WTC11 (cell line): Measurements from ENCODE around the gene AFAP1L2. TPM values are rescaled to one million over a fixed set of nuclear protein-coding genes. Genes with fewer than 3 reads are reported as not detected.
A peak's percentile ranks its signal among the peaks of the same experiment; 100 is the strongest.

ENCODE experiments used
- ATAC-seq: fragments of 200-7000 bp; cut with Tn5 transposase; 2 replicates; pipeline ENCODE4 v1.10.0; 2021; ENCODE audit warnings: mild to moderate bottlenecking, moderate library complexity
- CTCF ChIA-PET: fragments of 300-600 bp; sonication (Branson Sonifier 250); formaldehyde crosslinking; loops from one replicate; lab custom pipeline; 2021; ENCODE audit warnings: antibody characterized with exemption; lab: Charles Lee
- POLR2A ChIA-PET: fragments of 350-600 bp; sonication (Branson Sonifier 250); formaldehyde crosslinking; loops from one replicate; lab custom pipeline; 2021; ENCODE audit warnings: antibody characterized with exemption; lab: Charles Lee
- DNase-seq: peaks from one replicate; pipeline ENCODE4 v3.0.0; 2021; ENCODE audit warnings: low spot score
- H3K27ac Mint-ChIP-seq: 2 replicates; pipeline ENCODE4 v1.8.0; 2021; ENCODE audit warnings: mixed read lengths
- H3K27me3 Mint-ChIP-seq: 2 replicates; pipeline ENCODE4 v1.8.0; 2021; ENCODE audit warnings: low read depth, mild to moderate bottlenecking, moderate library complexity, mixed read lengths
- H3K36me3 Mint-ChIP-seq: 2 replicates; pipeline ENCODE4 v1.8.0; 2021; ENCODE audit warnings: mixed read lengths
- H3K4me1 Mint-ChIP-seq: 2 replicates; pipeline ENCODE4 v1.8.0; 2022; ENCODE audit warnings: mixed read lengths
- H3K4me3 Mint-ChIP-seq: 2 replicates; pipeline ENCODE4 v1.8.0; 2021; ENCODE audit warnings: mild to moderate bottlenecking, moderate library complexity, mixed read lengths
- H3K9me3 Mint-ChIP-seq: 2 replicates; pipeline ENCODE4 v1.8.0; 2021; ENCODE audit warnings: mixed read lengths
- CREB1 ChIP-seq: sonication (generic); formaldehyde crosslinking; IDR thresholded peaks from 2 replicates; pipeline ENCODE4 v1.8.0; 2023; ENCODE audit warnings: mild to moderate bottlenecking, missing genetic modification reagents
- E2F4 ChIP-seq: sonication (generic); formaldehyde crosslinking; IDR thresholded peaks from 2 replicates; pipeline ENCODE4 v1.8.1; 2022; ENCODE audit warnings: low read depth, mild to moderate bottlenecking, moderate library complexity, missing genetic modification reagents, borderline replicate concordance
- E2F5 ChIP-seq: sonication (generic); formaldehyde crosslinking; IDR thresholded peaks from 2 replicates; pipeline ENCODE4 v1.8.1; 2022; ENCODE audit warnings: mild to moderate bottlenecking, moderate library complexity, missing genetic modification reagents
- ETV6 ChIP-seq: sonication (generic); formaldehyde crosslinking; IDR thresholded peaks from 2 replicates; pipeline ENCODE4 v1.8.1; 2022; ENCODE audit warnings: mild to moderate bottlenecking, missing genetic modification reagents
- HMGXB4 ChIP-seq: sonication (generic); formaldehyde crosslinking; IDR thresholded peaks from 2 replicates; pipeline ENCODE4 v1.8.1; 2023; ENCODE audit warnings: mild to moderate bottlenecking, moderate library complexity, missing genetic modification reagents
- IRF2 ChIP-seq: sonication (generic); formaldehyde crosslinking; IDR thresholded peaks from 2 replicates; pipeline ENCODE4 v1.8.0; 2022; ENCODE audit warnings: low read depth, missing genetic modification reagents, borderline replicate concordance
- NR1H2 ChIP-seq: sonication (generic); formaldehyde crosslinking; IDR thresholded peaks from 2 replicates; pipeline ENCODE4 v1.9.0; 2021; ENCODE audit warnings: mild to moderate bottlenecking, moderate library complexity, missing genetic modification reagents
- NR3C1 ChIP-seq: sonication (generic); formaldehyde crosslinking; conservative IDR thresholded peaks from 2 replicates; pipeline ENCODE4 v1.8.1; 2023; ENCODE audit warnings: low read depth, mild to moderate bottlenecking, missing genetic modification reagents
- SP1 ChIP-seq: sonication (generic); formaldehyde crosslinking; conservative IDR thresholded peaks from 2 replicates; pipeline ENCODE4 v1.8.1; 2022; ENCODE audit warnings: missing genetic modification reagents
- STAT6 ChIP-seq: sonication (generic); formaldehyde crosslinking; conservative IDR thresholded peaks from 2 replicates; pipeline ENCODE4 v1.8.1; 2023; ENCODE audit warnings: mild to moderate bottlenecking, low read depth, missing genetic modification reagents, moderate library complexity
- TCF7 ChIP-seq: sonication (generic); formaldehyde crosslinking; IDR thresholded peaks from 2 replicates; pipeline ENCODE4 v1.8.0; 2022; ENCODE audit warnings: mild to moderate bottlenecking, low read depth, missing genetic modification reagents, moderate library complexity
- USF2 ChIP-seq: sonication (generic); formaldehyde crosslinking; IDR thresholded peaks from 2 replicates; pipeline ENCODE4 v1.8.1; 2023; ENCODE audit warnings: mild to moderate bottlenecking, missing genetic modification reagents, moderate library complexity
- ZNF281 ChIP-seq: sonication (generic); formaldehyde crosslinking; IDR thresholded peaks from 2 replicates; pipeline ENCODE4 v1.8.0; 2023; ENCODE audit warnings: mild to moderate bottlenecking, missing genetic modification reagents
- ZNF396 ChIP-seq: fragments of 250-450 bp; sonication (Bioruptor Pico); IDR thresholded peaks from 2 replicates; pipeline ENCODE4 v1.8.0; 2021; ENCODE audit warnings: mild to moderate bottlenecking, moderate library complexity, borderline replicate concordance
- ZNF423 ChIP-seq: fragments of 250-450 bp; sonication (Bioruptor Pico); IDR thresholded peaks from 2 replicates; pipeline ENCODE4 v2.1.2; 2022; ENCODE audit warnings: mild to moderate bottlenecking, moderate library complexity
- total RNA-seq: library from RNA; stranded (reverse); gene quantifications from 3 replicates; pipeline ENCODE4 v1.2.3, GENCODE V29; 2021
- TF ChIP-seq, protein P1 (sequence below): fragments of 250-450 bp; sonication (Bioruptor Pico); IDR thresholded peaks from 2 replicates; pipeline ENCODE4 v1.8.0; 2021; ENCODE audit warnings: mild to moderate bottlenecking

Gene AFAP1L2
- total RNA-seq, 1 experiment from 2014 or later, result 5.0 TPM

DNA sequence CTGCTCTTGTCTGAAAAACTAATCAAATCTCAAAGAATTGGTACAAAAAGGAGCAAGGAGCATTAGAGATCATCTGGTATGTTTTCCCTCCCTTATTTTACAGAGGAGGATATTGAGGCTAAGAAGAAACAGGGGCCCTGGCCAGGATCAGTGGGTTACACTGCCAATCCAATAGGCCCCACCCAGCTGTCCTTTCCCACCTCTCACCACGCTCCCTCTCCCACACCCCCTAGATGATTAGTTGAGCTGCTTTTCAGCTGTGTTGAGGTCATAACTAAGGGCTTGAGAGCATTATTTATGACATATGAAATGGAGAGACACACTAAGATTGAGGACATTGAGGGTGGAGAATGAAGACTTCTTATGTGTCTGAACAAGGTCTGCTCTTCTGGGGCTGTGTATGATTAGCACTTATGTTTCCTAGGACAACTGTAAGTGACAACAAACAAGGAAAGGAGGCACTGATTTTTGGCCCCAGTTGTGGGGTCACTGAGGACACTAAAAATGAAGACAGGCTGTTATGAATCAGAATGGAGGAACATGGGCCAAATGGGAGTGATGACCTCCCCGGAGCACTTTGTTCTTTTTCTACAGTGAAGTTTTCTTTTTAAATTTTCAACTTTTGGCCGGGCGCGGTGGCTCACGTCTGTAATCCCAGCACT, 138.8 kb downstream of the AFAP1L2 start (continued):
- no peak for TF ChIP-seq STAT6 (CRISPR knock-in tag)

DNA sequence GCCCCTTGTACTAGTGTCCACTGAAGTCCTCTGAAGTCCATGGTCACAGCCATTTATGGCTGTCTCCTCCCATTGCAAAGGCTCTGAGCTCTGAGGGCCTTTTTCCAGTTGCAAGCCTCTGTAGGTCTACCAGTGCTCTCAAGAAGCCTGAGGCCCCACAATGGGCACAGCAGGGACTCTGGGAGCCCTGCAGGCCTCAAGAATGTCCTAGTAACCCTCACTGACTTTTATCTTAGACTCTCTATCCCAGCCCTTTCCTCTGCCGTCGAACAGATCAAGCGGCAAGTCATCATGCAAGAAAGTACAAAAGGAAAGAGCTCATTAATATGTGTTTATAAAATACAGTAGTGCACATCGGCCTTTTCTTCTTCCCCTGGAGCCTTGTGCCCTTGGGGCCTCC, 141.8 kb downstream of the AFAP1L2 start:
- TF ChIP-seq ZNF423 (CRISPR knock-in tag) (peak; percentile 62), NR1H2 (CRISPR knock-in tag) (no peak), TCF7 (CRISPR knock-in tag) (no peak)
- TF ChIP-seq, all 79 proteins: peak for 1
- ChIA-PET CTCF (interaction anchor here (0.7 kb wide), 1 partner anchor 27 kb away, joined by 4 read pairs; no protein-coding TSS in a partner anchor), POLR2A (no interaction called here)
- H3K36me3 Mint-ChIP-seq, result no peaks in the 10 kb centered on the region
- H3K27ac Mint-ChIP-seq, result no peak overlapping the region
- H3K4me3 Mint-ChIP-seq, result no peak overlapping the region
- H3K27me3 Mint-ChIP-seq, result no peaks in the 10 kb centered on the region
- peak; percentile 64 for ATAC-seq
- peaks cover 20% of the 10 kb centered on the region for H3K4me1 Mint-ChIP-seq
- no peaks in the 10 kb centered on the region for H3K9me3 Mint-ChIP-seq
- no peak for DNase-seq

GRCh38 chr10:114261076-114261475, 143.2 kb downstream of the AFAP1L2 start:
- no peak overlapping the region for H3K27ac Mint-ChIP-seq
- no peak for DNase-seq
- no peak for ATAC-seq
- H3K4me1 Mint-ChIP-seq, result peaks cover 14% of the 10 kb centered on the region
- POLR2A ChIA-PET, result no interaction called here
- H3K36me3 Mint-ChIP-seq, result no peaks in the 10 kb centered on the region
- TF ChIP-seq, protein P1, sequence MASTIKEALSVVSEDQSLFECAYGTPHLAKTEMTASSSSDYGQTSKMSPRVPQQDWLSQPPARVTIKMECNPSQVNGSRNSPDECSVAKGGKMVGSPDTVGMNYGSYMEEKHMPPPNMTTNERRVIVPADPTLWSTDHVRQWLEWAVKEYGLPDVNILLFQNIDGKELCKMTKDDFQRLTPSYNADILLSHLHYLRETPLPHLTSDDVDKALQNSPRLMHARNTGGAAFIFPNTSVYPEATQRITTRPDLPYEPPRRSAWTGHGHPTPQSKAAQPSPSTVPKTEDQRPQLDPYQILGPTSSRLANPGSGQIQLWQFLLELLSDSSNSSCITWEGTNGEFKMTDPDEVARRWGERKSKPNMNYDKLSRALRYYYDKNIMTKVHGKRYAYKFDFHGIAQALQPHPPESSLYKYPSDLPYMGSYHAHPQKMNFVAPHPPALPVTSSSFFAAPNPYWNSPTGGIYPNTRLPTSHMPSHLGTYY (CRISPR knock-in tag), result no peak
- no peak for TF ChIP-seq NR3C1 (CRISPR knock-in tag)
- TF ChIP-seq, all 79 proteins: peak for 0
- Mint-ChIP-seq H3K27me3 (no peaks in the 10 kb centered on the region), H3K9me3 (no peaks in the 10 kb centered on the region), H3K4me3 (no peak overlapping the region)
- CTCF ChIA-PET, result no interaction called here

GRCh38 chr10:114260366-114260765, 143.9 kb downstream of the AFAP1L2 start:
- Mint-ChIP-seq H3K4me1 (peaks cover 14% of the 10 kb centered on the region), H3K27me3 (no peaks in the 10 kb centered on the region), H3K9me3 (peaks cover 1% of the 10 kb centered on the region; the same call in 1 of the 2 replicates), H3K4me3 (no peak overlapping the region), H3K27ac (no peak overlapping the region), H3K36me3 (peaks cover under 1% of the 10 kb centered on the region; the same call in 1 of the 2 replicates)
- ChIA-PET POLR2A (no interaction called here), CTCF (no interaction called here)
- no peak for TF ChIP-seq SP1 (CRISPR knock-in tag)
- TF ChIP-seq ETV6, result no peak
- no peak for TF ChIP-seq ZNF396 (CRISPR knock-in tag)
- TF ChIP-seq CREB1, result no peak
- no peak for TF ChIP-seq USF2 (CRISPR knock-in tag)
- no peak for TF ChIP-seq ZNF281 (CRISPR knock-in tag)
- TF ChIP-seq HMGXB4 (CRISPR knock-in tag), result no peak
- no peak for TF ChIP-seq E2F4 (CRISPR knock-in tag)
- no peak for TF ChIP-seq E2F5 (CRISPR knock-in tag)
- no peak for TF ChIP-seq IRF2 (CRISPR knock-in tag)
- no peak for DNase-seq
- no peak for ATAC-seq
